SK-N-MC (cell line): ENCODE measurements around the gene CDK9.

Experiments
- EZH2 ChIP-seq: fragments of 200-600 bp; sonication (generic); IDR thresholded peaks from one replicate; pipeline ENCODE4 v1.6.1; 2017; ENCODE audit warnings: antibody characterized with exemption
- POLR2AphosphoS5 ChIP-seq: IDR thresholded peaks from 2 replicates; pipeline ENCODE4 v1.6.1; 2012; ENCODE audit warnings: mild to moderate bottlenecking, low read depth, low read length, borderline replicate concordance

DNA sequence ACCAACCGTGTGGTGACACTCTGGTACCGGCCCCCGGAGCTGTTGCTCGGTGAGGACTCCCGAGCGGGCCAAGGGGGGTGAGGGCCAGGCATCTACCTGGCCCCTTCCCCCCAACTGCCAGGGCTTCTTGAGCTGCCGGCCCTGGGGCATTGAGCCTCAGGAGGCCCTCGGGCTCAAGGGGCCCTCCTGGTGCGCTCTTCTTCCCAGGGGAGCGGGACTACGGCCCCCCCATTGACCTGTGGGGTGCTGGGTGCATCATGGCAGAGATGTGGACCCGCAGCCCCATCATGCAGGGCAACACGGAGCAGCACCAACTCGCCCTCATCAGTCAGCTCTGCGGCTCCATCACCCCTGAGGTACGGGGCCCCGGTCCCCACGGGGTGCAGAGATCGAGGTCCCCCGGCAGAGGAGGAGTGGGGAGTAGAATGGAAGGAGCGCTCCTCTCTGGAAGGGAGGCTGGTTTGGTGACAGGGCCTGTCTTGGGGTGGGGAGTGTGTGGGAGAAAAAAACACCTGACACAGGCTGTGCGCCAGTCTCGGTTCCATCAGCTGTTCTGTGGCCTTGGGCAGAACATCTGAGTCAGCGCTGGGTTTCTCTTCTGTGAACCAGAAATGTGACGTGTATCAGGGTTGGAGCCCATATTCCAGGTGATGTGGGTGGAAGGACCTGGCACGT, 2.6 kb downstream of the CDK9 start:
- TF ChIP-seq POLR2AphosphoS5 (no peak), EZH2 (no peak)
